ENCODE measurements around the gene GATC.

The GATC gene, protein sequence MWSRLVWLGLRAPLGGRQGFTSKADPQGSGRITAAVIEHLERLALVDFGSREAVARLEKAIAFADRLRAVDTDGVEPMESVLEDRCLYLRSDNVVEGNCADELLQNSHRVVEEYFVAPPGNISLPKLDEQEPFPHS

GRCh38 chr12:120445911-120446843, at the start of gene GATC, which contains the start of gene TRIAP1:
TSS of gene GATC (plus strand) at chr12:120446444. CDS start at chr12:120446481, 37 bp downstream.
TSS of gene TRIAP1 (minus strand) at chr12:120446384. CDS start at chr12:120446372, 12 bp downstream.
- peak; percentile 22 for DNase-seq

- peak; percentile 22 for DNase-seq
These were observed 48.3 kb upstream of the GATC start for GRCh38 chr12:120397824-120398540.

- no peak for DNase-seq
These were observed 46.7 kb upstream of the GATC start for GRCh38 chr12:120399531-120399930.

DNA sequence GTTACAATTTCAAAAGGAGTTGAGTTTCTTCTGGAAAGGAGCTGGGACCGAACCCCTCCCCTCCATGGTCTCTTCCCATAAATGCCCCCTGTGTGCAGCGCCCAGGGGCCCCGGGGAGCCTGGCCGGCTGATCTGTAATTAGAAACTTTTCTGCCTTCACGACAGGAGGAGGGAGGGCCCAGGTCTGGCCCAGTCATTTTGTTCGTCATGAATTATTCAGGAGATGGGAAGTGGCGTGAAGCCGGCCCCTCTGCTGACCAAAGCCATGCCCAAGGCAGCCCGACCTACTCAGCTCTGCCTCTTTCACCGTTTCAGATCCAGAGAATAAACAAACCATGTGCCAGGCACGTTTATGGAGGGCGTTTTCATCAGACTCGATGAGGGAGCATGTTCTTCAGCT, 44.0 kb upstream of the GATC start:
- DNase-seq, result no peak

DNA sequence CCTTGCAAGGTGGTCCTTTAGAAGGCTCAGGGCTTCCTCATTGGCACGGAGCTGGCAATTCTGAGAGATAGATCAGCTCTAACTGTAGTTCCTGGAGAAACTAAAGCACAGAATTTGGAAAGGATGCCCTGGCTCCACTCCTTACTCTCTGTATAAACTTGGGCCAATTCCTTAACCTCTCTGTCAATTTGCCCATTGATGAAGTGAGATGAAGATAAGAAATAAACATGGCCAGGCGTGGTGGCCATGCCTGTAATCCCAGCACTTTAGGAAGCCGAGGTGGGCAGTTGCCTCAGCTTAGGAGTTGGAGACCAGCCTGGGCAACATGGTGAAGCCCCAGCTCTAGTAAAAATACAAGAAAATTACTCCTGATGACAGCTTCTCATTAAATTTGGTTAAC, 42.4 kb upstream of the GATC start:
- no peak for DNase-seq

DNA sequence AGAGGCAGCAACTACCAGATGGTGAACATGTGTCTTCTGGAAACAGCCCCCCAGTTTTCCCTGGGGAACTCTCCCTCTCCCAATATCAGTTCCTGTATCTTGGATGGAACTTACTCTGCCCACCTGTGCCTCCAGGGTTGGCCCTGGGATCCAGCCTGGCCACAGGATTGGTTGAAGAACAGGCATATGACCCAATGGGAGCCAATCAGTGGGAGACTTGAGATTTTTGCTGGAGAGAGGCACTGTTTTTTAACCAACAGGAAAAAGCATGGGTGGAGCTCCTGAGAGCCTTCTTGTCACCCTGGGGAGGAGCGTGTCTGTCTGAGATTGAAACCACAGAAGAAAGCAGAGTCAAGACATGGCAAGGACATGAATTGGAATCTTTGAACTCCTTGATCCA, 42.0 kb upstream of the GATC start:
- no peak for DNase-seq

DNA sequence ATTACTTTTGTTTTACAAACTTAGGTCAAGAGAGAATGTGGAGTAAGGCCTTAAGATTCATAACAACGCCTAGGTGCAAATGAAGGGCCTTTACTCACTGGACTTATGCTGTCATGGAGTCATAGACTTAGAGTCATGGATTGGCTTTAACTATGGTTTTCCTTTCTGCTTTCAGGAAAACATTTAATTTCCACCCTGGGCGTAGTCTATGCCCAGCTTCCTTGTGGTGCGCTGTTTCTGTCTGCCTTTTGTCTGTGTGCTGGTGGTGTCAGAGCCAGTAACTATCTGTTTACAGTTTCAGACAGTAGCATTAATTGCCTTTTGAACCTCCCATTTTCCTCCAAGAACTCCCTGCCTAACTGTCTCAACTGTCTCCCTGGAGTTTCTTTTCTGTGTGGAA, 40.2 kb upstream of the GATC start:
- no peak for DNase-seq

DNA sequence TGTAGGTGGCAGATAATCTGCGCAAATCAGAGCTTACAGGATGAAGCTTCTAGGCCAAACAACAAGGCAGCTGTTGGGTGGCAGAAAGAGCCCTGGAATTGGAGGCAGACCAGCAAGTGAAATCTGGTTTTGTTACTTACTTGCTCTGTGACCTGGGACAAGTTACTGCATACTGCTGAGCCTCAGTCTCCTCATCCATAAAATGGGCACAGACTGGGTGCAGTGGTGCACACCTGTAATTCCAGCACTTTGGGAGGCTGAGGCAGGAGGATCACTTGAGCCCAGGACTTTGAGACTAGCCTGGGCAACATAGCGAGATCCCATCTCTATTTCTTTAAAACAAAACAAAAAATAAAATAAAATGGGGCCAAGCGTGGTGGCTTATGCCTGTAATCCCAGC, 39.7 kb upstream of the GATC start:
- DNase-seq, result no peak

DNA sequence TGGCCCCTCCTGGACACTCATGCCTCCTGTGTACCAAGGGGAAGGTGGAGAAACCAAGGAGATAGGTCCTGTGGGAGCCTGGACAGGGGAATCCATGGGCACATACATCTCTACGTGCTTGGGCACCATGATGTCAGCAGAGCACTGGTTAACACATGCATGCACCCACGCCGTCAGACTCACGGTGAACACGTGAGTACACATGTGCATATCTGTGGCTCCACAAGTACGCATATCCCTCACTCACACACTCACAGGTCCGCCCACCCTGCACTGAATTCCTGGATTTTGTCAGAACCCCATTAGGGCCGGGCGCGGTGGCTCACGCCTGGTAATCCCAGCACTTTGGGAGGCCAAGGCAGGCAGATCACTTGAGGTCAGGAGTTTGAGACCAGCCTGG, 37.5 kb upstream of the GATC start:
- no peak for DNase-seq

- no peak for DNase-seq
These were observed 33.8 kb upstream of the GATC start for GRCh38 chr12:120412421-120412820.

DNA sequence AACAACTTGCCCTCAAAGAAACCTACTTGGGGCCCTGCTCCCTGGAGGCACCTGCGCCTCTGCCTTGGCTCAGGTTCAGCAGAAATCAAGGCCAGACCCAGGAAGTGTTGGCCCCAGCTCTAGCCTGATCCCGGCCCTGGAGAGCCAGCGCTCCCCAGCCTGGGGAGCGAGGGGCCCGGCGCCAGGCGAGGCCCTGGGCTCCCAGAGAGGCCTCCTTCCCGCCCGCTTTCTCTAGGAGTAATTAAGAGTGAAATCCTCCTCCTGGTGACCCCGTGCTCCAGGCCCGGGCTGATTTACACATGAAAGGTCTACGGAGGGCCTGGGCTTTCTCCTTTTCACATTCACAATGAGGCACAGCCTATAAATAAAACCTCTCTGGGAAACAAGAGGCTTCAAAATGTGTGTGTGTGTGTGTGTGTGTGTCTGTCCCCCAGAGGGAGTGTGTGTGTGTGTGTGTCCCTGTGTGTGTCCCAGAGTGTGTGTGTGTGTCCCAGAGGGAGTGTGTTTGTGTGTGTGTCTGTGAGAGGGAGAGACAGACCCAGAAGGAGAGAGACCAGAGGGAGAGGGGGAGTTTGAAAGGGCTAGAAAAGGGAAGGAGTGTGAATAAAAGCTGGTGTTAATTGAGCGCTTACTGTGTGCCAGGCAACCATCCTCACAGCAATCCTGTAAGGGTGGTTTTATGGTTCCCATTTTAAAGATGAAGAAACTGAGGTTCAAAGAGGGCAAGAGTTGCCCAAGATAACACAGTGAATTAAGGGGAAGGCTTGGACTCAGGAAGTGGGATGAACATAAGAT, 32.1 kb upstream of the GATC start:
- peak; percentile 45 for DNase-seq

DNA sequence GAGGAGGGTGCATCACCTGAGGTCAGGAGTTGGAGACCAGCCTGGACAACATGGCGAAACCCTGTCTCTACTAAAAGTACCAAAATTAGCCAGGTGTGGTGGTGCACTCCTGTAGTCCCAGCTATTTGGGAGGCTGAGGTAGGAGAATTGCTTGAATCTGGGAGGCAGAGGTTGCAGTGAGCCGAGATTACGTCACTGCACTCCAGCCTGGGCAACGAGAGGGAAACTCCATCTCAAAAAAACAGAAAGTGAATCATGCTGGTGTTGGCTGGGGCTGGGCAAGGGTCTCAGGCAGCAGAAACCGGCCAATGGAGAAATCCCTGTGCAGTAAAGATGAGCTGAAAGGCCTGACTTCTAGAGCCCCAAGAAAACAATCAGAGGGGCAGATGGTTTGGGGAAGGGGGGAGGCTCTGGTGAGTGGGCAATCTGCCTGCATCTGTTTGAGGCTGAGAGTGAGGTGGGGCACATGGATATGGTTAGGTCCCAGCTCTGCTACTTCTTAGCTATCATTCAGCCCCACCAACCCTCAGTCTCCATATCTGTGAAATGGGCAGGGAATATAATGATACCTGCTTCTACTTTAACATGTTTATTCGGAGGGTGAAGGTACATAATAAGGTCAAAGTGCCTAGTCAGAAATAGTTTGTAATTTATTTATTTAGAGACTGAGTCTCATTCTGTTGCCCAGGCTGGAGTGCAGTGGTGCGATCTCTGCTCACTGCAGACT, 29.6 kb upstream of the GATC start:
- no peak for DNase-seq

GRCh38 chr12:120417917-120418580, 28.2 kb upstream of the GATC start:
- no peak for DNase-seq

DNA sequence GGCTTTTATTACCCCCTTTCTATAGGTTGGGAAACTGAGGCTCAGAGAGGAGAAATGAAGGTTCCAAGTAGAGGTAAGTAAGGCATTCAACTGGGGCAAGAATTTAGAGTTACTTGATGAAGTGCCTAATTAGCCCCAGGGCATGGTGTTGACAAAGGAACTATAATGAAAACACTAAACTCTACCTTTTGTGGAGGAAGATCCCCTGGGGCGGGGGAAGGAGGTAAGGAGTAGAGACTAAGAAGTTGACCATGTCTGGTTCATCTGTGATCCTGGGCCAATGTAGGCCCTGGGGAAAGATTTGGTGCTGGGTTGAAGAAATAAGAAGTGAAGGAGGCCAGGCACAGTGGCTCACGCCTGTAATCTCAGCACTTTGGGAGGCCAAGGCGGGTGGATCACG, 24.5 kb upstream of the GATC start:
- no peak for DNase-seq

- DNase-seq, result no peak
These were observed 23.3 kb upstream of the GATC start for GRCh38 chr12:120422892-120423456.

GRCh38 chr12:120425797-120426196, 20.4 kb upstream of the GATC start:
- no peak for DNase-seq

DNA sequence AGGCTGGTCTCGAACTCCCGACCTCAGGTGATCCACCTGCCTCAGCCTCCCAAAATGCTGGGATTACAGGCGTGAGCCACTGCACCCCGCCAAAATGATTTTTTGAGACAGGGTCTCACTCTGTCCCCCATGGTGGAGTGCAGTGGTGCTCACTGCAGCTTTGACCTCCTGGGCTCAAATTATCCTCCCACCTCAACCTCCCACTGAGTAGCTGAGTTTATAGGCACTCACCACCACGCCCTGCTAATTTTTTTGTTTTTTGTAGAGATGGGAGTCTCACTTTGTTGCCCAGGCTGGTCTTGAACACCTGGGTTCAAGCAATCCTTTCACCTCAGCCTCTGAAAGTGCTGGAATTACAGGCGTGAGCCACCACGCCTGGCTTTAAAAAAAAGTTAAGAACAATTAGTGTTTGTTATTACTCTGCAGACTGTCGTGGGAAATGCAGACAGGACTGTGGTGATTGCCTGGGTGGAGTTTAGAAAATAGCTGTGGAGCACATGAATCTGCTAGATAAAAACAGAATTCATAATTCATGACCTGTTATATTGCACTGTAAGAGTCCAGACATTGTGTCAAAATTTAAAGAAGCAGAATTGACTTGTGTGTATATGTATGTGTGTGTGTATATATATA, 17.5 kb upstream of the GATC start:
- DNase-seq, result no peak

GRCh38 chr12:120429368-120429767, 16.9 kb upstream of the GATC start:
- no peak for DNase-seq

DNA sequence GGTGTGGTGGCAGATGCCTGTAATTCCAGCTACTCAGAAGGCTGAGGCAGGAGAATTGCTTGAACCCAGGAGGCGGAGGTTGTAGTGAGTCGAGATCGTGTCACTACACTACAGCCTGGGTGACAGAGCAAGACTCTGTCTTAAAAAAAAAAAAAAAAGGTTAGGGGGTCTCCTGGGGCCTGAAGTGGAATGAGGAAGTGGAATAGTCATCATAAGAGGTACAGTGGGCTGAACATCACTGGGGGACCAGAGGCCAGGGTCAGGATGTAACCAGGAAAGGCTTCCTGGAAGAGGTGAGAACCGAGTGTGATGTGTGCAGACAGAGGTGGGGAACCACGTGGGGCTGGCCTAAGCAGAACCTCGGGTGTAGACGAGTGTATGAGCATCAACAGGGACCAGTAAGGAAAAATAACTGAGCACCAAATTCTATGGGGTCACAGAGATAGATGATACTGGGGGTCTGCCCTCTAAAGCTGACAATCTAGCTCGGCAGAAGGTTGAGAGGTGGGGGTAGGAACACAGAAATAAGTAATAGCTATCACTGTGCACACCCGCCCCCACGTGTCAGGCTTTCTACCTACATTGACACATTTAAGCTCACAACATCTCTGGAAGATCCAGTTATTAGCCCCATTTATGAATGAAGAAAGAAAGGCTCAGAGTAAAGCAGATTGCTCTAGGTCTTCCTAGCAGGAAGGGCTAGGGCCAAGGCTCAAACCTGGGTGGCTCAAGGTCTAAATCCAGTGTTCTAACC, 13.3 kb upstream of the GATC start:
- no peak for DNase-seq
